Erythroblast (primary cell): ENCODE data around the gene KCNMA1.

ENCODE experiments used
- DNase-seq, 2 experiments: peaks; one replicate each; lab custom pipeline; 2025; lab: John Stamatoyannopoulos, UW
- GATA1 ChIP-seq: IDR thresholded peaks from 2 replicates; pipeline ENCODE4 v1.6.1; 2011; ENCODE audit warnings: low read depth, mild to moderate bottlenecking, control low read depth, low read length, moderate library complexity
- POLR2A ChIP-seq: IDR thresholded peaks from 2 replicates; pipeline ENCODE4 v1.6.1; 2011; ENCODE audit warnings: mild to moderate bottlenecking, low read length

The KCNMA1 gene

DNA sequence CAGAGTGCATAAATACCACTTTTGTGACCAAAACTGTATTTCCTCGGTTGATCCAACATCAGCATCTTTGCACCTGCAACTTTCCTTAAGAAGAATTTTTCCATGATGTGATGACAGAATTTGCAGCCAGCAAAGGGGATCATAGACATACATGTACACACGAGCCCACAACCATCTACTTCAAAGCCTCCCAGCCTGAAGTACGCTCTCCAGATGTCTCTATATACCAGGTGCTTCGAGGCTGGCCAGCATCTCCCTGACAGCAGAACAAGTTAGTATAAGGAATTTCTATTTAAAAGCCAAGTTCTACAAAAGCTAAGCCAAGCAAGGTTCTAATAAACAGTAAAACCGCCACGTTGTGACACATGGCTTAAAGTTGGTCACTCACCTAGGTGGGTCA lies 328.5 kb downstream of the KCNMA1 start:
- DNase-seq: no peak
- no peak for TF ChIP-seq POLR2A

DNA sequence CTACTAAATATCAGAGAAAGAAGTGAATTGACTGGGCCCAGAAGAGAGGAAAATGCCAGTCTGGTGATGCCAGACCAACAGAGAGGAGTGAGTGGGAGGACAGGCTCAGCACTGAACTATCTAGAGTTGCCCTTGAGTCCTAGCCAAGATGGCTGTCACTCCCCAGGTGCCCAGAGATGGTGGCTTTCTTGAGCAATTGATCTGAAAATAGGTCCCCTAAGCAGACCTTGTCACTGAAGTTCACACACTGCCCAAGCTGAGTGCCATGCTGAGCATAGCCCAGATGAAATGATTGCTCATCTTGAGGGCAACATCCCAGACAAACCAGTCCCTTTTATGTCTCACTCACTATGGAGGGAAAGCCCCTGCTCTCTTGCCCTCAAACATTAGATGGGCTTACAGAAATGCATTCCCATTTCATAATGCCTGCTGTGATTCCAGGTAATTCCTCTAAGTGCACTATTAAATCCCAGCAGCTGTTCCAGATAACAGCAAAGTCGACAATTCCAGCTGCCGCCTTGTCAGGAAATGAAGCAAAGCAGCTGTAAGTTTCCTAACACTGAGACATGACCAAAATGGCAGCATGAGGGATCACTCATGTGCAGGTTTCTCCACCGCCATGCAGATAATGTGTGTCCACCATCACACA lies 329.4 kb downstream of the KCNMA1 start:
- no peak for TF ChIP-seq POLR2A
- no peak for TF ChIP-seq GATA1
- no peak for DNase-seq

DNA sequence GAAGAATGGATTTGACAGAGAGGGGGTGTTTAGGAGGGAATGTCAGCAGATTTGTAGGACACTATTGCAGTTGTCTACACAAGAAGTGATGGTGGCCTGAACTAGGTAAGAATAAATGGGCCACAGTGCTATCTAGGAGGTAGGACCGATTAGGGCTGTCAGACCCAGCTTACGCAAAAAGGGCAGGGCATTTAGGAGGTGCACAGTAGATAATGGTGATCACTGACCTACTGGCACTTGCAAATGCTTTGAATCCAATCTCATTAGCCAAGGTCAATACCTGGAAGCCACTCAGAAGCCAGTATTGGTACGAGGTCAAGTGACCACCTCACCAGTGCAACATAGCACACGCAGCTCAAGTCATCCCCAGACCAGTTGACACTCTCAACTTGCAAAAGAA lies 330.9 kb downstream of the KCNMA1 start:
- TF ChIP-seq POLR2A (no peak), GATA1 (no peak)
- no peak for DNase-seq

DNA sequence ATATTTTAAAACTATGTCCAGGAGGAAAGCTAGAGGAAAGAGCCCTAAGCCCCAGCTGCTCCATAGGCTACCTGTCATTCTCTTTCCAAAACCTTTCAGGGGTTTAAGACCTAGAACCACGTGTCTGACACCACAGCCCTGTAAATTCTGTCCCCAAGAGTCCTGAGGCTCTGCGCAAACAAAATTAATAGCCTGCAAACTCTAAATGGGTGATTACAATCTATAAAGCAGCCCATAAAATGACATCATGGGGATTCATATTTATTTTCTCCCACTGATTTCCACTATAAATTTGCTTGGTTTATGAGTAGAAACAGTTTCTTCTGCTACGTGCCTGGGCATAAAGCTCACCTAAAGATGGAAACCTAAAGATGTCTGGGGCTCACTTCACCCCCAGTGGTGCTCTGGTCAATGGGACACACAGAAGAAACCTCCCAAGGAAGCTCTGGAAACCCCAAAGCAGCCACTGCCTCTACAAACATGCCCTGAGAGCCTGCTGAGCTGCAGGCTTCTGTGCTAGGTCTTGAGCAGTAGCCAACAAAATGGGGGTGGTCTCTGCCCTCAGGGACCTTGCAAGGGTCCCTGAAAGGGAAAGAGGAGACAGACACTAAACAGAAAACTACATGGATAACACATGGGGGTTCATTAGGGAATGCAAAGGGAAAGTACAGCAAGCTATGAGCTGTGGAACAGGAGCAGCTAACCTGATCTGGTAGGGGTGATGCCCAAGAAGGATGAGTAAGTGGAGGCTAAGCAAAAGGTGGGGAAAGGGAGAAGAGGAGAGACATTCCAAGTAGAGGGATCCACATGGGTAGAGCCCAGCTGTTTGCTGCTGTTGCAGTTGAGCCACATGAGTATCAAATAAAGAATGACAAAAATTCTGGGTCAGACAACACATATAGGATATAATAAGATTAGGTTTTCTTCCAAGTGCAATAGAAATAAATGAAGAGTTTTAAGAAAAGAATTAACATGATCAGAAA lies 331.7 kb downstream of the KCNMA1 start:
- TF ChIP-seq POLR2A (no peak), GATA1 (no peak)
- DNase-seq: no peak

- TF ChIP-seq POLR2A (no peak), GATA1 (no peak)
- DNase-seq: no peak
Observed at GRCh38 chr10:77304192-77304591, 333.4 kb downstream of the KCNMA1 start.

- TF ChIP-seq GATA1 (no peak), POLR2A (no peak)
- DNase-seq: no peak
Observed at GRCh38 chr10:77301305-77301730, 336.3 kb downstream of the KCNMA1 start.

- TF ChIP-seq POLR2A: no peak
- TF ChIP-seq GATA1: no peak
- DNase-seq: no peak
Observed at GRCh38 chr10:77300682-77301302, 336.8 kb downstream of the KCNMA1 start.

DNA sequence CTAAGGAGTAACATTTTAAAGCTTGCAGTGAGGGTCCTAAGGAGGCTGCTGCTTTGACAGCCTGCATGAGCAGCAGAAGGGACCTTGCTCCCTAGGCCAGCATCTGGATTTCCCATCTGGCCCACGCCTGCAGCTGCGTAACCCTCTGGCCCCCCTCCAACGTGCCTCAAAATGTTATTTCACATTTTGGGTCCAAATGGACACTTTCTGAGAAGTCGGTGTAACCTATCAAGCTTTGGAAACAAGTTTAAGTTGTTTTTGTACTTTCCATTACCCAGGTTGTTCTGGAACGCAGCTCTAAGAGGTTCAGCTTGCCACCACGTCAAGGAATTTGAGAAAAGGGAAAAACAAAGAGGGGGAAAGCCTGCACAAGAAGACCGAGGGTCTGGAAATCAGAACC lies 338.3 kb downstream of the KCNMA1 start:
- TF ChIP-seq GATA1 (no peak), POLR2A (no peak)

DNA sequence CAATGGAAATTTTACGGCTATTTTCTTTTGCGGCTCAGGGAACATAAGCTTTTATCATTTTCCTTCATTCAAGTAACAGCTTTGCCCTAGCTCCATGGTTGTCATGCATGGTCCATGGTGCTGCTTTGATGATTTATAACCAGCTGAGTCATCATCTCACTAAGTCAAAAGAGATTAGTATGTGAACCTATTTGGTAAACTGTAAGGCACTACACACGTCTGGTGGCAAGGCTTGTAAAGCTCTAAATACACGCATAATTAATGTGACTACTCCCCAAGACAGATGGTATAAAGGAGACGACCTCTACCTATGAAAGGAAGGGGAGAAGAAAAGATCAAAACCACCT lies 340.2 kb downstream of the KCNMA1 start:
- no peak for DNase-seq
- TF ChIP-seq POLR2A (no peak), GATA1 (no peak)

More for the DNA sequence above, 338.3 kb downstream of the KCNMA1 start:
- no peak for DNase-seq

GRCh38 chr10:77296534-77297392 lies 340.8 kb downstream of the KCNMA1 start:
- no peak for TF ChIP-seq GATA1
- TF ChIP-seq POLR2A: no peak
- DNase-seq: no peak

DNA sequence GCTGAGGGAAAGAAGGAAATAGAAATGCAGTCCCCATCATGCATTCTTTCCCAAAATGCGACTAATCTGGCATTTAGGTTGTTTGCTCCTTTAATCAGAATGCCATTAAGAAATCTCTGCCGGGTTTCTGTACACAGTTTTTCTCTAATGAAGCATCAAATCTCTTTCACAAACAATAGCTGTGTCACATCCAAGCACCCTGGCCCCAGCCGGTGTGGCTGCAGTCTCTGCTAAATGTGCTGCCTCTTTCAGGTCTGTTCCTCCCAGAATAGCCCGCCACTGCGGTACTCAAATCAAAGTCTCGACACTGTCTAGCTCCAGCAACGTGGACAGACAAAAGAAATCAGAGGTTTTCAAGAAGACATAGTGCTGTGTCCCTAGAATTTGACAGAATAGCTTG lies 343.8 kb downstream of the KCNMA1 start:
- no peak for DNase-seq
- TF ChIP-seq POLR2A (no peak), GATA1 (no peak)

DNA sequence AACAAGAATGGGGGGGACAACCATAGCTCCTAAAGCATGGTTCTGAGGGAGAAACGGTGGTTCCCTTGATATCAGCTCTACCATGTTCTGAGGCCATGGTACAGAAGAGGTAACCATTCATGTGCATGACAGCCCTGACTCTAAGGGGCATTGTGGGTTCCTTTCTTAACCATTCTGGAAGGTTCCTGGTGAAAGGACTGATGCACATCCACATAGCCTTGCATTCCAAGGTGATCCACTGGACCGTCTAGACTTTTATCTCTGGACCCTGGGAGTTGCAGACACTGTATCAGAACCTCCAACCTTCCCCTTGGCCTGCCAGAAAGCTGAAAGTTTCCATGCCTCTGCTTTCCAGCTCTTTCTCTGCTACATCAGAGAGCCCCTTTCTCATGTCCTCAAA lies 344.3 kb downstream of the KCNMA1 start:
- TF ChIP-seq POLR2A (no peak), GATA1 (no peak)
- DNase-seq: no peak
